HL-60/S4 treated with retinoic acid at 250 ng/mL for 4 days and 3 days (cell line): ENCODE results near the gene TXNDC17.
"Not testable (repeated sequence)": the region's sequence is repeated elsewhere in the genome, so short reads cannot be mapped to it uniquely, and the experiment has no call there.

Source experiments
- in situ Hi-C: fragments of 300-500 bp; cut with MboI; formaldehyde crosslinking; loops from 2 replicates; pipeline ENCODE4 v1.7.0; 2022; ENCODE audit warnings: low sequenced_read_pairs

The TXNDC17 gene

DNA sequence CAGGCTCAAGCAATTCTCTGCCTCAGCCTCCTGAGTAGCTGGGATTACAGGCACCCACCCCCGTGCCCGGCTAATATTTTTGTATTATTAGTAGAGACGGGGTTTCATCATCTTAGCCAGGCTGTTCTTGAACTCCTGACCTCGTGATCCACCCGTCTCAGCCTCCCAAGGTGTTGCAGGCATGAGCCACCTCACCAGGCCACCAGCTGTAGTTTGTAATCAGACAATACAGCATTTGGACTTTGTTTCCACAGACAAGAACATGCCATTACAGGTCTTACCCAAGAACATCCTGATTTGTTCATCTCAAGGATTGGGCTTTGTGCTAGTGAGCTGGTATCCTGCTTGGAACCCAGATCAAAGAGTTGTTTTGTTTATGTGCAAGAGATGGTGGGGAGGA lies 40.8 kb downstream of the TXNDC17 start:
- in situ Hi-C loops, result no loop called here

GRCh38 chr17:6682339-6682738 lies 41.5 kb downstream of the TXNDC17 start:
- in situ Hi-C loops, result no loop called here

- in situ Hi-C loops, result no loop called here
Observed at GRCh38 chr17:6683081-6683684, 42.3 kb downstream of the TXNDC17 start.

DNA sequence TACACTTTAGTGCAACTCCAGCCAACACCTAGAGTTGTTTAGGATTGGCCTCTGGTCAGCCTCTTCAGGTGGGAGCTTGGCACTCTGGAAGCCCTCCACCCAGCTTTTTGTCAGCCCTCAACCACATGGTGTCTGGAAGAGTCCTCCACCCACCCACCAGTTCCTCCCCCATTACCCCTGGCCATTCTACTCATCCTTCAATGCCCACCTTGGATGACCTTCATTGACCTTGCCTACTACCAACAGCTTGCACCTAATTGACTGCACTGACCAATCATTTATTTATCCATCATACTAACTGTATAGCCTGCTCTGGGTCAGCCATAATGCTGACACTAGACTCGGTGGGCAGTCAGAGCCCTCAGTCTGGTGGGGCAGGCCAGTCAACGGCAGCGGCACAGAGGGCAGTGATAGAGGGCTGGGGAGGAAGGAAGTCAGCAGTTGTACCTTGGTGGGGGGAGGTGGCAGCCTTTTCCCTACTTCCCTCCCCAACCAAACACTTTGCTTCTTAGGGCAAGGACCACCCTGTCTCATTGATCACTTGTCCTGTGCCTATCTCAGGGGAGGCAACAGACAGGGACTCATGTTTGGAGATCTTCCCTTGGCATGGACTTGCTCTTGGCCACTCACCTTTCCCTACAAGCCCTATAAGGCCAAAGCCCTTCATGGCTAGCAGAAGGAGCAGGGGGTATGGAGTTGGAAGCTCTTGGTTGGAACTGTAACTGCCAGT lies 43.0 kb downstream of the TXNDC17 start:
- in situ Hi-C loops, result no loop called here

- in situ Hi-C loops, result no loop called here
Observed at GRCh38 chr17:6684460-6684783, 43.6 kb downstream of the TXNDC17 start.

DNA sequence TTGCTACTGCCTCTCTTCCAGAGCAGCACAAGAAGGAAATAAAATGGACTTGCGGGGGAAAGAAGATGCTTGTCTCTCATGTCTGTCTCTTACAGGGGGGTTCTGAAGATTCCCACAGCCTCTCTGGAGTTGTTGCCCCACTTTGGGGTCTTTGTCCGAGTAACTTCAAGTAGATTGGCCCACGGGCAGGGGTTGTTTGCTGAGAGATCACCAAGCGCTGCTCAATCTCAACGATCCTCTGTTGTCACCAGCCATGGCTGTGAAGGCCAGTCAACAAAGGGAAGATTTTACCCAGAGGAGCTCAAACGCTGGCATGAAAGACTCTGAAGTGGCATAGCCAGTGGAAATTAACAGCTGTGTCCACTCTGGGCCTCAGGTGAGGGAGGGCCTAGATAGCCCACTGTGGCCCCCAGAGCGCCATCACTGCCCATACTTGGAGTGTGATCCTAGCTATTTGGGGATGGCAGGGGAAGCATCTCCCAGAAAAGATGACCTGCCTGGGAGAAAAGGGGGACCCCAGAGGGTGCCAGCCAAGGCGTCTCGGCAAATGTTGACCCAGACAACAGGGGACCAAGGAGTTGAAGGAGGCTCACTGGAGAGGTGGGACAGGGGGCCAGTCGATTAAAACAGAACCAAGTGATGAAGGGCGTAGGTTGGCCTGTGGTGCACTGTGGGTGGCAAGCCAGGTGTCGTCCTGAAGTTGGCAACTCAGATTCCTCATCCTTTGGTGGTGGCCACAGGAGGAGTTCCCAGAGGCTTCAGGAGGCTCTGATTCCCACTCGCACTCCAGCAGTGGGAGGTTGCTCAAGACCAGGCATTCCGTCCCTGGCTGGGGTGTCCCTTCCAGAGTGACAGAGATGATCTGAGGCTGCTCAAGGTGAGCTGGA lies 44.3 kb downstream of the TXNDC17 start:
- in situ Hi-C loops, result no loop called here

GRCh38 chr17:6686026-6686425 lies 45.2 kb downstream of the TXNDC17 start:
- in situ Hi-C loops, result no loop called here

DNA sequence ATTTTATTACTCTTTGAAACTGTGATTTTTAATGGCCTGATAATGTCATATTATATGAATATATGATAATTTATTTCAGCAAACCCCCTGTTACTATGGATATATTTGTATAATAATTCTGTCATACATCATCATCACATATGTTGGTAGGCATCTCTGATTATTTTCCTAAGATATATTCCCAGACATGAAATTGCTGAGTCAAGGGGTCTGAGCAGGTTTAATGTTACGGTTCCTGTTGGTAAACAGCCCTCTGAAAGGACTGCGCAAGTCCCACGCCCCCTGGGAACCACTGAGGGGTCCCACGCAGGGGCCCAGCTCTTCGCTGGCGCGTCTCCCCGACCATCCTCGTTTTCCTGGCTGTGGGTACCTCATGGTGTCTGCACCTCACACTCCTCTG lies 48.1 kb downstream of the TXNDC17 start:
- in situ Hi-C loops, result no loop called here

GRCh38 chr17:6690641-6691040 lies 49.8 kb downstream of the TXNDC17 start:
- in situ Hi-C loops, result no loop called here

DNA sequence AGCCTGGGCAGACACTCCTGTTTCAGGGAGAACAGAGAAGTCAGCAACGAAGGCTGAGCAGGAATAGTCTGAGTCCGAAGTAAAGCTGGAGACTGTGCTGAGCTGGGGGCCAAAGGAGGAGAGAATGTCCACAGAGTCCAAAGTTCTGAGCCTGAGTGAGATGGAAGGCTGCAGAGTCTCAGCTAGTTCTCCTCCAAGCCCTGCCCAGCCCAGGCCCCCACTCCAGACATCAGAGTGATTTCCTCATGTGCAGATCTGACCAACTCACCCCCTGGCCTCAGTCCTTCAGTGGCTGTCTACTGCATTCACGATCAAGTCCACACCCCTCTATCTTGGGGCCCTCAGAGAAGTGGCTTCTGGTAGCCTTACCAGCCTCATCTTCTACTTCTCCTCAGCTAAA lies 50.7 kb downstream of the TXNDC17 start:
- in situ Hi-C loops, result no loop called here

DNA sequence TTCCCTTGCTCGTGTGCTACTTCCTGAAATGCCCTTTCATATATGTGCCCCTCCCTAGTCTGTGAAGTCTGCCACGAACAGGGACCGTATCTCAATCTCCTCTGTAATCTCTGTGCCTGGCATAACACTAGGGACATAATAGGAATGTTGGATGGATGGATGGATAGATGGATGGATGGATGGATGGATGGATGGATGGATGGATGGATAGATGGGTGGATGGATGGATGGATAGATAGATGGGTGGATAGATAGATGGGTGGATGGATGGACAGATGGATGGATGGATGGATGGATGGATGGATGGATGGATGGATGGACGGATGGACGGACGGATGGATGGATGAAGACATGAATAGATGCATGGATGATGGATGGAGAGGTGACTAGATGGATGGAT lies 51.1 kb downstream of the TXNDC17 start:
- in situ Hi-C loops, result not testable (repeated sequence)
